Measurements from ENCODE around the gene RHBG. TPM values are rescaled to one million over a fixed set of nuclear protein-coding genes. Genes with fewer than 3 reads are reported as not detected.

The RHBG gene
- total and polyA plus RNA-seq, 4 donors = 0.25 to 6.4 (median 2.3) TPM

DNA sequence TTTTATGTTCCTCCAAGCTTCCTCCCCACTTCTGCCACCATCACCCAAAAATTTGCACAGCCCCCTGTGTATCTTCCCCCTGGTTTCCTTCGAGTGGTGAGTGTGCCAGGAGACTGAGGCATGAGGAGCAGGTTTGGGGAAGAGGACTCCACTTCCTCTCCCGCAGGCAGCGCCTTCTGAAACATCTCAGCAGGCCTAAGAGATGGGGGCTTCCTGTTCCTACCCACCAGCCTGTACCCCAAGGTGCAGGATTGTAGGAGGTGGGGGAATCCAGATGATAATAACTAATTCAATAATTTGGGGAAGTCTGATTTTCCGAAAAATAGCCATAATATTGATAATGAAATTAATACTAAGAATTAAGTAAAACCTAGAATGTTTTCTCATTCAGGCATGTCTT, 62.4 kb downstream of the RHBG start:
- Histone ChIP-seq H3K36me3 (ENCODE audit: control insufficient read depth in 4 of 4, insufficient read depth in 3 of 4, low read depth in 1 of 4, low read length in 3 of 4) (no peaks in the 10 kb centered on the region), H3K9ac (ENCODE audit: low read depth in 1 of 2, low read length in 2 of 2) (no peak overlapping the region), H3K4me3 (ENCODE audit: low read depth in 1 of 3, low read length in 3 of 3) (no peak overlapping the region), H3K27ac (ENCODE audit: low read depth in 1 of 2, low read length in 2 of 2) (no peak overlapping the region), H3K4me1 (ENCODE audit: control insufficient read depth in 4 of 4, insufficient read depth in 4 of 4, low read length in 3 of 4) (peaks cover 3 to 10% (median 5%) of the 10 kb centered on the region in 4 donors), H3K9me3 (ENCODE audit: control insufficient read depth in 4 of 4, low read length in 3 of 4) (no peaks in the 10 kb centered on the region), H3K27me3 (ENCODE audit: control insufficient read depth in 4 of 4, insufficient read depth in 4 of 4, low read length in 3 of 4) (peaks cover 4 to 39% (median 22%) of the 10 kb centered on the region in 4 donors)
- no peak for DNase-seq (ENCODE audit: low spot score)
- 46% methylated on average over 4 of the region's 4 CpGs for WGBS
- TF ChIP-seq RAD21 (IDR thresholded peaks at IDR 0.05) (no peak), EGR1 (IDR thresholded peaks at IDR 0.05; ENCODE audit: low read depth in 2 of 2) (no peak), SP1 (IDR thresholded peaks at IDR 0.05) (no peak), GABPA (IDR thresholded peaks at IDR 0.05 in 1 of 2, conservative IDR thresholded peaks at IDR 0.05 in 1 of 2) (no peak), RXRA (IDR thresholded peaks at IDR 0.05) (no peak), JUND (IDR thresholded peaks at IDR 0.05) (no peak), TAF1 (conservative IDR thresholded peaks at IDR 0.05) (no peak), FOXA1 (IDR thresholded peaks at IDR 0.05) (no peak), HNF4G (IDR thresholded peaks at IDR 0.05) (no peak)
- TF ChIP-seq, protein P1, sequence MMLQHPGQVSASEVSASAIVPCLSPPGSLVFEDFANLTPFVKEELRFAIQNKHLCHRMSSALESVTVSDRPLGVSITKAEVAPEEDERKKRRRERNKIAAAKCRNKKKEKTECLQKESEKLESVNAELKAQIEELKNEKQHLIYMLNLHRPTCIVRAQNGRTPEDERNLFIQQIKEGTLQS (IDR thresholded peaks at IDR 0.05) = no peak
- TF ChIP-seq, protein P2, sequence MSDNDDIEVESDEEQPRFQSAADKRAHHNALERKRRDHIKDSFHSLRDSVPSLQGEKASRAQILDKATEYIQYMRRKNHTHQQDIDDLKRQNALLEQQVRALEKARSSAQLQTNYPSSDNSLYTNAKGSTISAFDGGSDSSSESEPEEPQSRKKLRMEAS (IDR thresholded peaks at IDR 0.05) = no peak

DNA sequence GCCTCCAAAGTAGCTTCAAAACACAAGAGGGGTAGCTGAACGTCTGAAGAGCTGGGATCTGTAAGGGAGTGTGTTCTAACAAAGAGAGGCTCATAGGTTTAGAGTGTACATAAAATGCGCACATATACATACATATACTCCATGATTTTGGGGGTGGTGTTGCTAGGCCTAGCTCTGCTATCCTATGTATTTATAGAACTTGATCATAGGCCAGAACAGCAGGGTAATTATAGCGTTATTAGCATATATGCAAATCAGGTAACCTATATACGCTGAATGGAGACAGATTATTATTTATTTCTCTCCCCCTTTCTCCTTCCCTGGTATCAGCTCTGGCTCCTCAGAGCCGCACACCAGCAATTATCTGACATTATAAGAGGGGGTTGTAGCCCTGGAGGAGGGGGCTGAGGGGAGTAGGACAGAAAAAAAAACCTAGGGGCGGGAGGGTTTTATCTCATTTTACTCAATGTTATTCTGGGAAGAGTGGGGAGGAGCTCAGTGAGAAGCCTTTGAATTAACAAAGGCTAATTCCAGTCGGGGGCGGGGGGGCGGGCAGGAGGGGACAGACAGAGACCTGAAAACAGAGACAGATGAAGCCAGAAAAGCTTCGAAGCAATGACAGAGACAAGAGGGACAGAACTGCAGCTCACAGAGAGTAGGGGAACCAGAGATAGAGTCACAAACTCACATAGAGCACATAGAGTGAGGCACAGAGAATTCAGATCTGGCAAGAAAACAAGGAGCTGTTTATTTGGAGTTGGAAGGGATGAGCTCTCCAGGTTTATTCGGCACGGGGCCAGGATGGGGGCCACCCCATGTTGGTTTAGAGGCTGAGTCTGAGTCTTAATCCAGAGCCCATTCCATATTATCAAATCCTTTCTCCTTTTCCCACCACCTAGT, 63.0 kb downstream of the RHBG start:
- Histone ChIP-seq H3K27me3 (ENCODE audit: control insufficient read depth in 4 of 4, insufficient read depth in 4 of 4, low read length in 3 of 4) (peaks cover 3 to 40% (median 27%) of the 10 kb centered on the region in 4 donors), H3K9me3 (ENCODE audit: control insufficient read depth in 4 of 4, low read length in 3 of 4) (no peaks in the 10 kb centered on the region), H3K27ac (ENCODE audit: low read depth in 1 of 2, low read length in 2 of 2) (no peak overlapping the region), H3K9ac (ENCODE audit: low read depth in 1 of 2, low read length in 2 of 2) (no peak overlapping the region), H3K36me3 (ENCODE audit: control insufficient read depth in 4 of 4, insufficient read depth in 3 of 4, low read depth in 1 of 4, low read length in 3 of 4) (no peaks in the 10 kb centered on the region), H3K4me3 (ENCODE audit: low read depth in 1 of 3, low read length in 3 of 3) (no peak overlapping the region), H3K4me1 (ENCODE audit: control insufficient read depth in 4 of 4, insufficient read depth in 4 of 4, low read length in 3 of 4) (peaks cover 4 to 14% (median 5%) of the 10 kb centered on the region in 4 donors)
- no peak for DNase-seq (ENCODE audit: low spot score)
- TF ChIP-seq HNF4A (conservative IDR thresholded peaks at IDR 0.05) (no peak), FOXA1 (IDR thresholded peaks at IDR 0.05) (no peak), TAF1 (conservative IDR thresholded peaks at IDR 0.05) (no peak), SP1 (IDR thresholded peaks at IDR 0.05) (no peak), YY1 (IDR thresholded peaks at IDR 0.05) (no peak), HNF4G (IDR thresholded peaks at IDR 0.05) (no peak), GABPA (IDR thresholded peaks at IDR 0.05 in 1 of 2, conservative IDR thresholded peaks at IDR 0.05 in 1 of 2) (no peak), FOXA2 (IDR thresholded peaks at IDR 0.05) (no peak), RAD21 (IDR thresholded peaks at IDR 0.05) (no peak), JUND (IDR thresholded peaks at IDR 0.05) (no peak)
- TF ChIP-seq, protein P1 (IDR thresholded peaks at IDR 0.05) = no peak
- TF ChIP-seq, protein P2 (IDR thresholded peaks at IDR 0.05) = no peak
- WGBS = 23% methylated on average over 12 of the region's 12 CpGs

DNA sequence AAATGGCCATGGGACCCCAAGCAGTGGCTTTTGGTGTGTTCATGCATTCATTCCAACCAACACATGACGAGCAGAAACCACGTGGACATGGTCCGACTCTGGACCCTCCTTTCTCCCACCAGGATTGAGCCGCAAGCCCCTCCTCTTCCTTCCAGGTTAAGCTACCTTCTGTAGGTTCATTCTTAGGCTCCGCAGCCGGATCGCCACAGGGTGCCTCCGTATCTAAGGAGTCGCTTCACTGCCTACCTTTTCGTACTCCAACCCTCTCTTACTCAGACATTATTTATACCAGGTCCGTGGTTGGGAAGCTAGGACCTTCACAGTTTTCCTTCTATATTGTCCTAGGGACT, 63.6 kb downstream of the RHBG start:
- Histone ChIP-seq H3K9ac (ENCODE audit: low read depth in 1 of 2, low read length in 2 of 2) (no peak overlapping the region), H3K27ac (ENCODE audit: low read depth in 1 of 2, low read length in 2 of 2) (no peak overlapping the region), H3K9me3 (ENCODE audit: control insufficient read depth in 4 of 4, low read length in 3 of 4) (no peaks in the 10 kb centered on the region), H3K27me3 (ENCODE audit: control insufficient read depth in 4 of 4, insufficient read depth in 4 of 4, low read length in 3 of 4) (peaks cover 0 to 45% (median 32%) of the 10 kb centered on the region in 4 donors), H3K4me3 (ENCODE audit: low read depth in 1 of 3, low read length in 3 of 3) (no peak overlapping the region), H3K4me1 (ENCODE audit: control insufficient read depth in 4 of 4, insufficient read depth in 4 of 4, low read length in 3 of 4) (peaks cover 4 to 14% (median 5%) of the 10 kb centered on the region in 4 donors), H3K36me3 (ENCODE audit: control insufficient read depth in 4 of 4, insufficient read depth in 3 of 4, low read depth in 1 of 4, low read length in 3 of 4) (no peaks in the 10 kb centered on the region)
- TF ChIP-seq FOXA1 (IDR thresholded peaks at IDR 0.05) (no peak), NR2F2 (IDR thresholded peaks at IDR 0.05) (no peak), HNF4G (IDR thresholded peaks at IDR 0.05) (no peak), JUND (IDR thresholded peaks at IDR 0.05) (no peak), TAF1 (conservative IDR thresholded peaks at IDR 0.05) (no peak), SP1 (IDR thresholded peaks at IDR 0.05) (no peak), RXRA (IDR thresholded peaks at IDR 0.05) (no peak), FOXA2 (IDR thresholded peaks at IDR 0.05) (no peak)
- TF ChIP-seq, protein P1 (IDR thresholded peaks at IDR 0.05) = no peak
- TF ChIP-seq, protein P3, sequence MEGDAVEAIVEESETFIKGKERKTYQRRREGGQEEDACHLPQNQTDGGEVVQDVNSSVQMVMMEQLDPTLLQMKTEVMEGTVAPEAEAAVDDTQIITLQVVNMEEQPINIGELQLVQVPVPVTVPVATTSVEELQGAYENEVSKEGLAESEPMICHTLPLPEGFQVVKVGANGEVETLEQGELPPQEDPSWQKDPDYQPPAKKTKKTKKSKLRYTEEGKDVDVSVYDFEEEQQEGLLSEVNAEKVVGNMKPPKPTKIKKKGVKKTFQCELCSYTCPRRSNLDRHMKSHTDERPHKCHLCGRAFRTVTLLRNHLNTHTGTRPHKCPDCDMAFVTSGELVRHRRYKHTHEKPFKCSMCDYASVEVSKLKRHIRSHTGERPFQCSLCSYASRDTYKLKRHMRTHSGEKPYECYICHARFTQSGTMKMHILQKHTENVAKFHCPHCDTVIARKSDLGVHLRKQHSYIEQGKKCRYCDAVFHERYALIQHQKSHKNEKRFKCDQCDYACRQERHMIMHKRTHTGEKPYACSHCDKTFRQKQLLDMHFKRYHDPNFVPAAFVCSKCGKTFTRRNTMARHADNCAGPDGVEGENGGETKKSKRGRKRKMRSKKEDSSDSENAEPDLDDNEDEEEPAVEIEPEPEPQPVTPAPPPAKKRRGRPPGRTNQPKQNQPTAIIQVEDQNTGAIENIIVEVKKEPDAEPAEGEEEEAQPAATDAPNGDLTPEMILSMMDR (IDR thresholded peaks at IDR 0.05; ENCODE audit: low read depth, low read length, missing input control) = no peak
- TF ChIP-seq, protein P4, sequence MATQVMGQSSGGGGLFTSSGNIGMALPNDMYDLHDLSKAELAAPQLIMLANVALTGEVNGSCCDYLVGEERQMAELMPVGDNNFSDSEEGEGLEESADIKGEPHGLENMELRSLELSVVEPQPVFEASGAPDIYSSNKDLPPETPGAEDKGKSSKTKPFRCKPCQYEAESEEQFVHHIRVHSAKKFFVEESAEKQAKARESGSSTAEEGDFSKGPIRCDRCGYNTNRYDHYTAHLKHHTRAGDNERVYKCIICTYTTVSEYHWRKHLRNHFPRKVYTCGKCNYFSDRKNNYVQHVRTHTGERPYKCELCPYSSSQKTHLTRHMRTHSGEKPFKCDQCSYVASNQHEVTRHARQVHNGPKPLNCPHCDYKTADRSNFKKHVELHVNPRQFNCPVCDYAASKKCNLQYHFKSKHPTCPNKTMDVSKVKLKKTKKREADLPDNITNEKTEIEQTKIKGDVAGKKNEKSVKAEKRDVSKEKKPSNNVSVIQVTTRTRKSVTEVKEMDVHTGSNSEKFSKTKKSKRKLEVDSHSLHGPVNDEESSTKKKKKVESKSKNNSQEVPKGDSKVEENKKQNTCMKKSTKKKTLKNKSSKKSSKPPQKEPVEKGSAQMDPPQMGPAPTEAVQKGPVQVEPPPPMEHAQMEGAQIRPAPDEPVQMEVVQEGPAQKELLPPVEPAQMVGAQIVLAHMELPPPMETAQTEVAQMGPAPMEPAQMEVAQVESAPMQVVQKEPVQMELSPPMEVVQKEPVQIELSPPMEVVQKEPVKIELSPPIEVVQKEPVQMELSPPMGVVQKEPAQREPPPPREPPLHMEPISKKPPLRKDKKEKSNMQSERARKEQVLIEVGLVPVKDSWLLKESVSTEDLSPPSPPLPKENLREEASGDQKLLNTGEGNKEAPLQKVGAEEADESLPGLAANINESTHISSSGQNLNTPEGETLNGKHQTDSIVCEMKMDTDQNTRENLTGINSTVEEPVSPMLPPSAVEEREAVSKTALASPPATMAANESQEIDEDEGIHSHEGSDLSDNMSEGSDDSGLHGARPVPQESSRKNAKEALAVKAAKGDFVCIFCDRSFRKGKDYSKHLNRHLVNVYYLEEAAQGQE (IDR thresholded peaks at IDR 0.05) = no peak
- TF ChIP-seq, protein P2 (IDR thresholded peaks at IDR 0.05) = no peak
- 9% methylated on average over 11 of the region's 11 CpGs for WGBS
- no peak for DNase-seq (ENCODE audit: low spot score)
